ENCODE measurements around the gene CCDC106.

The CCDC106 gene

GRCh38 chr19:55647732-55648584, at the start of gene CCDC106:
Gene CCDC106, plus strand, starts transcription at chr19:55648212. Its CDS starts 835 bp downstream, at chr19:55649047.
- POLR2A ChIA-PET = interaction anchor here (0.5 to 1.7 kb wide), 4 partner anchors 9 to 241 kb away, joined by 3 to 8 read pairs (median 4); partner anchors contain the start of genes UBE2S and ZNF524
- peak; percentile 57 for DNase-seq (ENCODE audit: extremely low spot score)
- TF ChIP-seq CTCF (IDR thresholded peaks at IDR 0.05; ENCODE audit: control extremely low read depth, extremely low read depth, low read depth, missing control alignments) = no peak
- CTCF ChIA-PET = interaction anchor here (0.9 to 7.2 kb wide), 5 partner anchors 9 to 143 kb away, joined by 3 to 84 read pairs (median 7); partner anchors contain the start of gene ZNF865

- peak; percentile 88 for DNase-seq (ENCODE audit: extremely low spot score)
- ChIA-PET POLR2A (interaction anchor here (0.6 to 1.0 kb wide), 5 partner anchors 15 to 109 kb away, joined by 3 to 4 read pairs (median 3); partner anchors contain the start of gene U2AF2), CTCF (interaction anchor here (0.6 to 2.4 kb wide), 7 partner anchors 12 to 95 kb away, joined by 3 to 9 read pairs (median 3); partner anchors contain the start of gene ZNF784)
- no peak for TF ChIP-seq CTCF (IDR thresholded peaks at IDR 0.05; ENCODE audit: control extremely low read depth, extremely low read depth, low read depth, missing control alignments)
Observed at GRCh38 chr19:55598719-55599467, 49.1 kb upstream of the CCDC106 start.

- ChIA-PET CTCF (interaction anchor here (0.7 to 2.4 kb wide), 5 partner anchors 12 to 96 kb away, joined by 3 to 9 read pairs (median 6); no protein-coding TSS in a partner anchor), POLR2A (interaction anchor here (0.6 to 1.0 kb wide), 5 partner anchors 20 to 1410 kb away, joined by 3 to 4 read pairs (median 3); partner anchors contain the start of genes MBOAT7 and U2AF2)
- peak; percentile 85 for DNase-seq (ENCODE audit: extremely low spot score)
- no peak for TF ChIP-seq CTCF (IDR thresholded peaks at IDR 0.05; ENCODE audit: control extremely low read depth, extremely low read depth, low read depth, missing control alignments)
Observed at GRCh38 chr19:55599468-55599841, 48.6 kb upstream of the CCDC106 start, which contains the start of gene FIZ1. Gene FIZ1, minus strand, starts transcription at chr19:55599517. Its CDS starts 1,652 bp downstream, at chr19:55597865.

- CTCF ChIA-PET = interaction anchor here (1.2 to 2.4 kb wide), 4 partner anchors 15 to 96 kb away, joined by 3 to 9 read pairs (median 6); no protein-coding TSS in a partner anchor
- TF ChIP-seq CTCF (IDR thresholded peaks at IDR 0.05; ENCODE audit: control extremely low read depth, extremely low read depth, low read depth, missing control alignments) = no peak
- POLR2A ChIA-PET = interaction anchor here (0.6 to 1.0 kb wide), 4 partner anchors 20 to 1411 kb away, joined by 3 read pairs; partner anchors contain the start of genes MBOAT7 and U2AF2
Observed at GRCh38 chr19:55599842-55600661, 48.0 kb upstream of the CCDC106 start, which contains the start of gene ZNF524. Gene ZNF524, plus strand, starts transcription at chr19:55600288. Its CDS starts 1,825 bp downstream, at chr19:55602113.

GRCh38 chr19:55600662-55601028, 47.4 kb upstream of the CCDC106 start:
- no peak for TF ChIP-seq CTCF (IDR thresholded peaks at IDR 0.05; ENCODE audit: control extremely low read depth, extremely low read depth, low read depth, missing control alignments)
- CTCF ChIA-PET = interaction anchor here (1.8 to 2.4 kb wide), 2 partner anchors 32 to 96 kb away, joined by 7 to 9 read pairs; no protein-coding TSS in a partner anchor
- DNase-seq (ENCODE audit: extremely low spot score) = no peak
- POLR2A ChIA-PET = interaction anchor here (0.7 kb wide), 1 partner anchor 47 kb away, joined by 3 read pairs; no protein-coding TSS in a partner anchor

More at GRCh38 chr19:55599842-55600661, 48.0 kb upstream of the CCDC106 start, which contains the start of gene ZNF524:
- peak; percentile 87 for DNase-seq (ENCODE audit: extremely low spot score)
